PC-3 (cell line): ENCODE results near the gene ESR1. TPM values are rescaled to one million over a fixed set of nuclear protein-coding genes. Genes with fewer than 3 reads are reported as not detected.
A peak's percentile ranks its signal among the peaks of the same experiment; 100 is the strongest.
"Not testable (repeated sequence)": the region's sequence is repeated elsewhere in the genome, so short reads cannot be mapped to it uniquely, and the experiment has no call there.

Experiments
- ATAC-seq: fragments of 200-7000 bp; cut with Tn5 transposase; 2 replicates; pipeline ENCODE4 v1.9.1; 2020; ENCODE audit warnings: mild to moderate bottlenecking, moderate library complexity
- BruUV-seq: library from RNA; stranded (reverse); fragments of 400-500 nt; replicated peaks from 2 replicates; lab custom pipeline; 2021; lab: Mats Ljungman, UMichigan
- CTCF ChIA-PET: fragments of 300-600 bp; sonication (Branson Sonifier 250); formaldehyde crosslinking; loops from one replicate; lab custom pipeline; 2022; ENCODE audit warnings: antibody characterized with exemption; lab: Charles Lee
- POLR2A ChIA-PET: fragments of 300-600 bp; sonication (Branson Sonifier 250); formaldehyde crosslinking; loops from one replicate; lab custom pipeline; 2022; ENCODE audit warnings: antibody characterized with exemption; ENCODE audit not compliant: unreplicated experiment; lab: Charles Lee
- DNase-seq: peaks from one replicate; pipeline ENCODE4 v3.0.0-alpha.2; 2015
- H2AFZ ChIP-seq: fragments of 300-600 bp; sonication (generic); 2 replicates; pipeline ENCODE4 v1.6.0; 2016; ENCODE audit warnings: antibody characterized with exemption, low read length
- H3F3A ChIP-seq: fragments of 300-600 bp; sonication (generic); one replicate; pipeline ENCODE4 v1.6.0; 2017; ENCODE audit warnings: antibody characterized with exemption, low read length, control low read depth, mild to moderate bottlenecking; ENCODE audit not compliant: unreplicated experiment
- H3K27ac ChIP-seq: fragments of 300-600 bp; sonication (generic); 2 replicates; pipeline ENCODE4 v1.5.1; 2016; ENCODE audit warnings: mild to moderate bottlenecking, low read length
- H3K27me3 ChIP-seq: fragments of 300-600 bp; sonication (generic); 2 replicates; pipeline ENCODE4 v1.6.1; 2016; ENCODE audit warnings: low read length, mixed read lengths
- H3K36me3 ChIP-seq: fragments of 300-600 bp; sonication (generic); 2 replicates; pipeline ENCODE4 v1.6.1; 2016; ENCODE audit warnings: low read depth, mixed run types, low read length, mixed read lengths
- H3K4me1 ChIP-seq: fragments of 300-600 bp; sonication (generic); 2 replicates; pipeline ENCODE4 v1.5.1; 2016; ENCODE audit warnings: low read length; ENCODE audit not compliant: insufficient read depth
- H3K4me2 ChIP-seq: fragments of 300-600 bp; sonication (generic); 2 replicates; pipeline ENCODE4 v1.6.0; 2016; ENCODE audit warnings: low read length
- H3K4me3 ChIP-seq: fragments of 300-600 bp; sonication (generic); 2 replicates; pipeline ENCODE4 v1.5.1; 2016; ENCODE audit warnings: mild to moderate bottlenecking, low read length, mixed read lengths
- H3K79me2 ChIP-seq: fragments of 300-600 bp; sonication (generic); 2 replicates; pipeline ENCODE4 v1.6.1; 2017; ENCODE audit warnings: low read length, mixed read lengths
- H3K9ac ChIP-seq: fragments of 300-600 bp; sonication (generic); 2 replicates; pipeline ENCODE4 v1.6.0; 2016; ENCODE audit warnings: mild to moderate bottlenecking, low read length
- H3K9me2 ChIP-seq: fragments of 300-600 bp; sonication (generic); replicated peaks from 2 replicates; pipeline ENCODE4 v1.6.1; 2016; ENCODE audit warnings: mixed run types, low read length, mixed read lengths
- H3K9me3 ChIP-seq: fragments of 300-600 bp; sonication (generic); 2 replicates; pipeline ENCODE4 v1.6.1; 2016; ENCODE audit warnings: low read length, mixed read lengths
- H4K20me1 ChIP-seq: fragments of 300-600 bp; sonication (generic); 2 replicates; pipeline ENCODE4 v1.6.1; 2016; ENCODE audit warnings: low read length, mixed read lengths
- EZH2 ChIP-seq: fragments of 300-600 bp; sonication (generic); IDR thresholded peaks from one replicate; pipeline ENCODE4 v1.6.1; 2017; ENCODE audit warnings: antibody characterized with exemption, mild to moderate bottlenecking, low read length; ENCODE audit not compliant: unreplicated experiment
- EZH2phosphoT487 ChIP-seq: fragments of 300-600 bp; sonication (generic); IDR thresholded peaks from 2 replicates; pipeline ENCODE4 v1.6.1; 2018; ENCODE audit warnings: mild to moderate bottlenecking, antibody characterized with exemption, low read length, borderline replicate concordance
- intact Hi-C: fragments of 100-400 bp; cut with micrococcal nuclease; formaldehyde crosslinking; loops from 2 replicates; pipeline ENCODE4 v1.9.0; 2023
- total RNA-seq: library from RNA; depleted of rRNA; stranded (reverse); fragments of >200 nt; gene quantifications from 2 replicates; pipeline ENCODE4 v1.2.3, GENCODE V29; 2014
- TF ChIP-seq, protein P1 (sequence below): fragments of 300-600 bp; sonication (generic); conservative IDR thresholded peaks from 2 replicates; pipeline ENCODE4 v1.5.1; 2017; ENCODE audit warnings: antibody characterized with exemption, low read depth, mild to moderate bottlenecking, low read length

ESR1 gene
- total RNA-seq, 1 experiment from 2014 or later = 5.9 TPM

DNA sequence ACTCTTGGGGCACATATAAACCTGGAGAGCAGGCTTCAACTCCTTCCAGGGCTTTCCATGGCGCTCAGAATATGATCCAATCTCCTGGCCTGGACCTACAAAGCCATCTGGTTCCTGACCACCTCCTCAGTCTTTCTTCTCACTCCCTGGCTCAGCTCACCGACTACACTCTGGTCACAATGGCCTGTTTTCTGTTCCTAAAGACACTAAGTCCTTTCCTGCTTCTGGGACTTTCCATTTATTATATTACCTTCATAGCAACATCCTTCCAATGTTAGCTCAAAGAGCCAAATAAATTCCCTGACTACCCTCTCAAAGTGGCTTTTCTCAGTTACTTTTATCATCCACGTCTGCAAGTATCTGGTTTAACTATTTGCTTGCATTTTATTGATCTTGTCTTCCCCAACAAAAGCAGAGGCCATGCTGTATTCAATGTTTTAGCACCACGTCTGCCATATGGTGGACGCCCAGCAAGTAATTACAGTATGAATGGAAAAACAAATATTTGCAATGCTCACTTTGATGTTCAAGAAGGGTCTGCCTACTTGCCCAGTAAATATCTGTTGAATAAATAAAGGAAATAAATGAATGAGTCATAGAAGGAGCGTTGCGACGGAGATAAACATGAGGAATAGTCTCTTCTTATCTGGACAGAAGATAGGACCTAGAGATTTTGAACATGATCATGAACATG is 328.4 kb downstream of the ESR1 start:
- Histone ChIP-seq H3K9me3 (no peaks in the 10 kb centered on the region), H3K79me2 (no peaks in the 10 kb centered on the region), H4K20me1 (no peaks in the 10 kb centered on the region), H2AFZ (peak overlapping the region; percentile 69), H3K4me3 (peak overlapping the region; percentile 18; the same call in 1 of the 2 replicates), H3F3A (no peaks in the 10 kb centered on the region), H3K36me3 (no peaks in the 10 kb centered on the region), H3K4me1 (peaks cover 14% of the 10 kb centered on the region), H3K9ac (peak overlapping the region; percentile 26; the same call in 1 of the 2 replicates), H3K27ac (peak overlapping the region; percentile 86), H3K4me2 (peak overlapping the region; percentile 68), H3K27me3 (no peaks in the 10 kb centered on the region), H3K9me2 (no peaks in the 10 kb centered on the region)
- DNase-seq (peak; percentile 71), ATAC-seq (peak; percentile 80)
- TF ChIP-seq, protein P1, sequence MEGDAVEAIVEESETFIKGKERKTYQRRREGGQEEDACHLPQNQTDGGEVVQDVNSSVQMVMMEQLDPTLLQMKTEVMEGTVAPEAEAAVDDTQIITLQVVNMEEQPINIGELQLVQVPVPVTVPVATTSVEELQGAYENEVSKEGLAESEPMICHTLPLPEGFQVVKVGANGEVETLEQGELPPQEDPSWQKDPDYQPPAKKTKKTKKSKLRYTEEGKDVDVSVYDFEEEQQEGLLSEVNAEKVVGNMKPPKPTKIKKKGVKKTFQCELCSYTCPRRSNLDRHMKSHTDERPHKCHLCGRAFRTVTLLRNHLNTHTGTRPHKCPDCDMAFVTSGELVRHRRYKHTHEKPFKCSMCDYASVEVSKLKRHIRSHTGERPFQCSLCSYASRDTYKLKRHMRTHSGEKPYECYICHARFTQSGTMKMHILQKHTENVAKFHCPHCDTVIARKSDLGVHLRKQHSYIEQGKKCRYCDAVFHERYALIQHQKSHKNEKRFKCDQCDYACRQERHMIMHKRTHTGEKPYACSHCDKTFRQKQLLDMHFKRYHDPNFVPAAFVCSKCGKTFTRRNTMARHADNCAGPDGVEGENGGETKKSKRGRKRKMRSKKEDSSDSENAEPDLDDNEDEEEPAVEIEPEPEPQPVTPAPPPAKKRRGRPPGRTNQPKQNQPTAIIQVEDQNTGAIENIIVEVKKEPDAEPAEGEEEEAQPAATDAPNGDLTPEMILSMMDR = no peak
- TF ChIP-seq EZH2 (no peak), EZH2phosphoT487 (no peak)
- no TSS peak for BruUV-seq
- ChIA-PET CTCF (no interaction called here), POLR2A (no interaction called here)
- intact Hi-C loops = loop anchor here (2.0 kb wide), 2 partner anchors 73 to 139 kb away; no protein-coding TSS in a partner anchor

DNA sequence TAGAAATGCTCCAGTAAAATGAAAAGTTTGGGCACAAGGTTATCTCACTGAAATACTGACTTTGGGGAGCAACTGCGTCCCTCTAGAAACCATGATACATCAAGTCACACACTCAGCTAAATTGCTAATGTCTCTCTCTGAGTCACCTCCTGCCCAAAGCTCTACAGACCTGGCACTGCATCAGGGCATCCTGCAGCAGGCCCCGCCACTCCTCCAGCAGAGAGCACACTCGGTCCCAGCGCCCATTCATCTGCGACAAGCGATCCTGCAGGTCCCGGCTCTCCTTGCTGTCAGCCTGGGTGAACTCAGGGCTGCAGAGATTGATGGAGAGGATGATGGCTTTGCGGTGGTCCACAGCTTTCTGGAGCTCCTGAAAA is 329.0 kb downstream of the ESR1 start:
- H3K27ac ChIP-seq = peak overlapping the region; percentile 86
- peak overlapping the region; percentile 69 for H2AFZ ChIP-seq
- H3K79me2 ChIP-seq = no peaks in the 10 kb centered on the region
- peaks cover 14% of the 10 kb centered on the region for H3K4me1 ChIP-seq
- no peak overlapping the region for H3K9ac ChIP-seq
- ATAC-seq = peak; percentile 98
- peak; percentile 85 for DNase-seq
- no TSS peak for BruUV-seq
- H3K4me2 ChIP-seq = peak overlapping the region; percentile 68
- TF ChIP-seq EZH2phosphoT487 (no peak), EZH2 (no peak)
- TF ChIP-seq, protein P1 = peak; percentile 41; the same call in 1 of the 2 replicates
- H3F3A ChIP-seq = no peaks in the 10 kb centered on the region
- no peaks in the 10 kb centered on the region for H3K27me3 ChIP-seq
- intact Hi-C loops = loop anchor here (2.0 kb wide), 2 partner anchors 72 to 138 kb away; no protein-coding TSS in a partner anchor
- H3K4me3 ChIP-seq = peak overlapping the region; percentile 18; the same call in 1 of the 2 replicates
- H3K36me3 ChIP-seq = no peaks in the 10 kb centered on the region
- H3K9me3 ChIP-seq = no peaks in the 10 kb centered on the region
- no peaks in the 10 kb centered on the region for H4K20me1 ChIP-seq
- CTCF ChIA-PET = no interaction called here
- POLR2A ChIA-PET = no interaction called here
- no peaks in the 10 kb centered on the region for H3K9me2 ChIP-seq

DNA sequence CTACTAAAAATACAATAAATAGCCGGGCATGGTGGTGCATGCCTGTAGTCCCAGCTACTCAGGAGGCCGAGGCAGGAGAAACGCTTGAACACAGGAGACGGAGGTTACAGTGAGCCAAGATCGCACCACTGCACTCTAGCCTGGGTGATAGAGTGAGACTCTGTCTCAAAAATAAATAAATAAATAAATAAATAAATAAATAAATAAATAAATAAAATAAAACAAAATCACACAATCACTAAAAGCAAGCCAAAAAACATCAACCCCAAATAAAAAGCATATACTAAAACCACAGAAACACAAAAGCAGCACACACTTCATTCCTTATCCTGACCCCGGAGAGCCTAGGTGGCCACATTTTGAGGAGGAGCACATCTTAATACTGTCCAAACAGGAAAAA is 330.9 kb downstream of the ESR1 start:
- CTCF ChIA-PET, H3K27ac ChIP-seq, H3F3A ChIP-seq, H3K27me3 ChIP-seq, intact Hi-C loops, H3K9me3 ChIP-seq, H3K79me2 ChIP-seq, H3K36me3 ChIP-seq, H3K4me2 ChIP-seq, BruUV-seq, DNase-seq, H3K9ac ChIP-seq, H3K9me2 ChIP-seq, H3K4me3 ChIP-seq, ATAC-seq, H2AFZ ChIP-seq, H4K20me1 ChIP-seq, POLR2A ChIA-PET: not testable (repeated sequence)
- H3K4me1 ChIP-seq = peaks cover 14% of the 10 kb centered on the region
